GM11168 (cell line): ENCODE results near the gene TANC1.

Experiments
- in situ Hi-C: fragments of 300-500 bp; cut with MboI; formaldehyde crosslinking; loops from one replicate; pipeline ENCODE4 v1.12.0; 2022; ENCODE audit warnings: low sequenced_read_pairs; ENCODE audit not compliant: unreplicated experiment

The TANC1 gene

GRCh38 chr2:159281002-159281401 lies 312.6 kb downstream of the TANC1 start:
- in situ Hi-C loops, result no loop called here
